ENCODE measurements around the gene FBH1. TPM values are rescaled to one million over a fixed set of nuclear protein-coding genes. Genes with fewer than 3 reads are reported as not detected.

Gene FBH1
- total and polyA plus RNA-seq, 10 of the 15 experiments (the other 5 are each of a cell fraction or from before 2014, with no cell fraction given) = 6.1 to 67.6 (median 47.2) TPM

GRCh38 chr10:5985029-5985428 lies 95.0 kb downstream of the FBH1 start:
- Histone ChIP-seq H2AFZ (ENCODE audit: control insufficient read depth, low read depth, low read length) (no peak overlapping the region), H3K27ac (ENCODE audit: control insufficient read depth, insufficient read depth) (no peak overlapping the region), H3K36me3 (ENCODE audit: control insufficient read depth in 2 of 2, insufficient read depth in 2 of 2, low read length in 1 of 2) (no peaks in the 10 kb centered on the region), H3K79me2 (ENCODE audit: control insufficient read depth, insufficient read depth, low read length) (no peaks in the 10 kb centered on the region), H3K4me1 (ENCODE audit: control insufficient read depth, insufficient read depth, low read length) (no peaks in the 10 kb centered on the region), H3K27me3 (replicated peaks in 1 of 2; ENCODE audit: control insufficient read depth in 2 of 2, insufficient read depth in 2 of 2, low read length in 1 of 2) (no peaks in the 10 kb centered on the region; a peak in 1 of 4 replicates), H3K4me3 (no peak overlapping the region), H3K9ac (ENCODE audit: control insufficient read depth, insufficient read depth, low read length) (no peak overlapping the region), H4K20me1 (ENCODE audit: control insufficient read depth, insufficient read depth) (no peaks in the 10 kb centered on the region), H3K4me2 (ENCODE audit: control insufficient read depth, insufficient read depth) (no peak overlapping the region), H3K9me3 (replicated peaks; ENCODE audit: control insufficient read depth, insufficient read depth, low read length) (no peaks in the 10 kb centered on the region; the same call in 2 of the 3 replicates)
- CTCF ChIA-PET = interaction anchor here (0.6 to 1.1 kb wide), 2 partner anchors 68 to 102 kb away, joined by 4 read pairs; no protein-coding TSS in a partner anchor
- TF ChIP-seq GABPA (IDR thresholded peaks at IDR 0.05; ENCODE audit: low read depth) (no peak), HDAC6 (IDR thresholded peaks at IDR 0.05; ENCODE audit: unreplicated experiment) (no peak), SREBF2 (IDR thresholded peaks at IDR 0.05; ENCODE audit: low read length) (no peak), RB1 (IDR thresholded peaks at IDR 0.05; ENCODE audit: borderline replicate concordance) (no peak), NR2F1 (conservative IDR thresholded peaks at IDR 0.05) (no peak), MEF2A (IDR thresholded peaks at IDR 0.05; ENCODE audit: insufficient read depth, low read depth, low read length) (no peak), JUND (IDR thresholded peaks at IDR 0.05; ENCODE audit: low read depth, low read length) (no peak), MLLT1 (IDR thresholded peaks at IDR 0.05) (no peak)
- intact Hi-C loops (cut with micrococcal nuclease; ENCODE audit: unreplicated experiment) (no loop called here), in situ Hi-C loops (cut with MboI) (no loop called here)
- 65% methylated on average over 5 of the region's 5 CpGs for WGBS (ENCODE audit: insufficient coverage, insufficient replicate concordance, low lambda C conversion rate, missing lambda C conversion rate)
- DNase-seq (ENCODE audit: low read depth, low spot score) (no peak), ATAC-seq (no peak), FAIRE-seq (no peak)
- RAD21 ChIA-PET (ENCODE audit: unreplicated experiment) = no interaction called here
- BruUV-seq (replicated peaks) = no TSS peak
- POLR2A ChIA-PET = interaction anchor here (0.9 kb wide), 1 partner anchor 9 kb away, joined by 3 read pairs; no protein-coding TSS in a partner anchor
- SMC1A ChIA-PET (ENCODE audit: uncharacterized antibody, unreplicated experiment) = no interaction called here

Other genes with a start within 250 kb of the FBH1 start
- gene ASB13, start 223.6 kb upstream of the FBH1 start, total RNA-seq (2014; rRNA removed) = 0.06 and 0.16 TPM in 2 replicates
- gene ASB13, start 223.6 kb upstream of the FBH1 start, total RNA-seq (2014; rRNA removed; fragmentation: Illumina TruSeq; extraction: Trizol) = 0.23 and 0.36 TPM in 2 replicates
- gene ASB13, start 223.6 kb upstream of the FBH1 start, total RNA-seq (2021) = 0.59 and 0.90 TPM in 2 replicates
- 0.03 TPM in 1 of 2 replicates, not detected in the other for gene ASB13, start 223.6 kb upstream of the FBH1 start, polyA plus RNA-seq (2011; rRNA removed)
- gene ASB13, start 223.6 kb upstream of the FBH1 start, polyA plus RNA-seq (2014; fragmentation: Illumina TruSeq; extraction: Trizol) = 0.13 TPM in 1 of 2 replicates, not detected in the other
- under 1 TPM in 1 of 2 experiments, not detected in 1; 0.02 TPM for gene ASB13, start 223.6 kb upstream of the FBH1 start, polyA plus RNA-seq (2014; fragmentation: Nextera tagmentation; extraction: Ambion mirVana)
- gene ASB13, start 223.6 kb upstream of the FBH1 start, polyA plus RNA-seq (2014; rRNA removed) = 0.08 and 0.30 TPM in 2 replicates
- gene ASB13, start 223.6 kb upstream of the FBH1 start, polyA plus RNA-seq (2016; fragmentation: Nextera tagmentation; extraction: Ambion mirVana) = under 1 TPM; 0.05 to 0.19 TPM
- 35.8 and 43.4 TPM in 2 replicates for gene TASOR2, start 205.4 kb upstream of the FBH1 start, total RNA-seq (2014; rRNA removed)
- 52.0 and 54.7 TPM in 2 replicates for gene TASOR2, start 205.4 kb upstream of the FBH1 start, total RNA-seq (2014; rRNA removed; fragmentation: Illumina TruSeq; extraction: Trizol)
- 49.4 and 49.5 TPM in 2 replicates for gene TASOR2, start 205.4 kb upstream of the FBH1 start, total RNA-seq (2021)
- gene TASOR2, start 205.4 kb upstream of the FBH1 start, polyA plus RNA-seq (2011; rRNA removed) = 32.2 and 46.8 TPM in 2 replicates
- gene TASOR2, start 205.4 kb upstream of the FBH1 start, polyA plus RNA-seq (2014; fragmentation: Illumina TruSeq; extraction: Trizol) = 34.9 and 52.1 TPM in 2 replicates
- gene TASOR2, start 205.4 kb upstream of the FBH1 start, polyA plus RNA-seq (2014; fragmentation: Nextera tagmentation; extraction: Ambion mirVana) = 10 to 100 TPM in 1 of 2 experiments, 1 to 10 TPM in 1; 8.2 to 10.6 TPM
- 23.3 and 29.8 TPM in 2 replicates for gene TASOR2, start 205.4 kb upstream of the FBH1 start, polyA plus RNA-seq (2014; rRNA removed)
- gene TASOR2, start 205.4 kb upstream of the FBH1 start, polyA plus RNA-seq (2016; fragmentation: Nextera tagmentation; extraction: Ambion mirVana) = 10 to 100 TPM; 19.8 to 21.3 TPM
- 376 and 409 TPM in 2 replicates for gene GDI2, start 76.8 kb upstream of the FBH1 start, total RNA-seq (2014; rRNA removed)
- gene GDI2, start 76.8 kb upstream of the FBH1 start, total RNA-seq (2014; rRNA removed; fragmentation: Illumina TruSeq; extraction: Trizol) = 384 and 395 TPM in 2 replicates
- 261 and 262 TPM in 2 replicates for gene GDI2, start 76.8 kb upstream of the FBH1 start, total RNA-seq (2021)
- gene GDI2, start 76.8 kb upstream of the FBH1 start, polyA plus RNA-seq (2011; rRNA removed) = 278 and 498 TPM in 2 replicates
- 334 and 406 TPM in 2 replicates for gene GDI2, start 76.8 kb upstream of the FBH1 start, polyA plus RNA-seq (2014; fragmentation: Illumina TruSeq; extraction: Trizol)
- 100 to 1,000 TPM; 264 to 334 TPM for gene GDI2, start 76.8 kb upstream of the FBH1 start, polyA plus RNA-seq (2014; fragmentation: Nextera tagmentation; extraction: Ambion mirVana)
- gene GDI2, start 76.8 kb upstream of the FBH1 start, polyA plus RNA-seq (2014; rRNA removed) = 233 and 268 TPM in 2 replicates
- gene GDI2, start 76.8 kb upstream of the FBH1 start, polyA plus RNA-seq (2016; fragmentation: Nextera tagmentation; extraction: Ambion mirVana) = 100 to 1,000 TPM; 264 to 275 TPM
- gene ANKRD16, start 350 bp upstream of the FBH1 start, total RNA-seq (2014; rRNA removed) = 10.5 and 11.2 TPM in 2 replicates
- 3.5 and 4.6 TPM in 2 replicates for gene ANKRD16, start 350 bp upstream of the FBH1 start, total RNA-seq (2014; rRNA removed; fragmentation: Illumina TruSeq; extraction: Trizol)
- 9.0 and 9.5 TPM in 2 replicates for gene ANKRD16, start 350 bp upstream of the FBH1 start, total RNA-seq (2021)
- gene ANKRD16, start 350 bp upstream of the FBH1 start, polyA plus RNA-seq (2011; rRNA removed) = 8.7 and 13.6 TPM in 2 replicates
- gene ANKRD16, start 350 bp upstream of the FBH1 start, polyA plus RNA-seq (2014; fragmentation: Illumina TruSeq; extraction: Trizol) = 4.3 and 5.2 TPM in 2 replicates
- gene ANKRD16, start 350 bp upstream of the FBH1 start, polyA plus RNA-seq (2014; fragmentation: Nextera tagmentation; extraction: Ambion mirVana) = 1 to 10 TPM; 1.4 to 2.9 TPM
- gene ANKRD16, start 350 bp upstream of the FBH1 start, polyA plus RNA-seq (2014; rRNA removed) = 7.9 and 9.3 TPM in 2 replicates
- 1 to 10 TPM in 1 of 2 experiments, under 1 TPM in 1; 0.57 to 4.2 TPM for gene ANKRD16, start 350 bp upstream of the FBH1 start, polyA plus RNA-seq (2016; fragmentation: Nextera tagmentation; extraction: Ambion mirVana)
- 14.7 and 15.2 TPM in 2 replicates for gene IL15RA, start 87.3 kb downstream of the FBH1 start, total RNA-seq (2014; rRNA removed)
- gene IL15RA, start 87.3 kb downstream of the FBH1 start, total RNA-seq (2014; rRNA removed; fragmentation: Illumina TruSeq; extraction: Trizol) = 6.5 and 7.7 TPM in 2 replicates
- 9.9 and 12.1 TPM in 2 replicates for gene IL15RA, start 87.3 kb downstream of the FBH1 start, total RNA-seq (2021)
- gene IL15RA, start 87.3 kb downstream of the FBH1 start, polyA plus RNA-seq (2011; rRNA removed) = 6.5 and 12.0 TPM in 2 replicates
- 7.8 and 9.8 TPM in 2 replicates for gene IL15RA, start 87.3 kb downstream of the FBH1 start, polyA plus RNA-seq (2014; fragmentation: Illumina TruSeq; extraction: Trizol)
- gene IL15RA, start 87.3 kb downstream of the FBH1 start, polyA plus RNA-seq (2014; fragmentation: Nextera tagmentation; extraction: Ambion mirVana) = 1 to 10 TPM; 2.0 to 4.2 TPM
- gene IL15RA, start 87.3 kb downstream of the FBH1 start, polyA plus RNA-seq (2014; rRNA removed) = 13.3 and 14.8 TPM in 2 replicates
- gene IL15RA, start 87.3 kb downstream of the FBH1 start, polyA plus RNA-seq (2016; fragmentation: Nextera tagmentation; extraction: Ambion mirVana) = 10 to 100 TPM; 13.8 to 14.6 TPM
- 3.4 and 4.0 TPM in 2 replicates for gene IL2RA, start 172.1 kb downstream of the FBH1 start, total RNA-seq (2014; rRNA removed)
- 5.0 and 5.3 TPM in 2 replicates for gene IL2RA, start 172.1 kb downstream of the FBH1 start, total RNA-seq (2014; rRNA removed; fragmentation: Illumina TruSeq; extraction: Trizol)
- 5.0 and 5.3 TPM in 2 replicates for gene IL2RA, start 172.1 kb downstream of the FBH1 start, total RNA-seq (2021)
- 2.2 and 2.4 TPM in 2 replicates for gene IL2RA, start 172.1 kb downstream of the FBH1 start, polyA plus RNA-seq (2011; rRNA removed)
- gene IL2RA, start 172.1 kb downstream of the FBH1 start, polyA plus RNA-seq (2014; fragmentation: Illumina TruSeq; extraction: Trizol) = 5.6 and 6.0 TPM in 2 replicates
- gene IL2RA, start 172.1 kb downstream of the FBH1 start, polyA plus RNA-seq (2014; fragmentation: Nextera tagmentation; extraction: Ambion mirVana) = 1 to 10 TPM; 3.3 to 5.1 TPM
- 3.4 and 3.9 TPM in 2 replicates for gene IL2RA, start 172.1 kb downstream of the FBH1 start, polyA plus RNA-seq (2014; rRNA removed)
- 1 to 10 TPM; 4.8 to 5.7 TPM for gene IL2RA, start 172.1 kb downstream of the FBH1 start, polyA plus RNA-seq (2016; fragmentation: Nextera tagmentation; extraction: Ambion mirVana)
- 38.3 and 49.0 TPM in 2 replicates for gene RBM17, start 198.8 kb downstream of the FBH1 start, total RNA-seq (2014; rRNA removed)
- gene RBM17, start 198.8 kb downstream of the FBH1 start, total RNA-seq (2014; rRNA removed; fragmentation: Illumina TruSeq; extraction: Trizol) = 85.7 and 94.1 TPM in 2 replicates
- 101 and 106 TPM in 2 replicates for gene RBM17, start 198.8 kb downstream of the FBH1 start, total RNA-seq (2021)
- 64.5 and 65.3 TPM in 2 replicates for gene RBM17, start 198.8 kb downstream of the FBH1 start, polyA plus RNA-seq (2011; rRNA removed)
- 156 and 160 TPM in 2 replicates for gene RBM17, start 198.8 kb downstream of the FBH1 start, polyA plus RNA-seq (2014; fragmentation: Illumina TruSeq; extraction: Trizol)
- 10 to 100 TPM; 28.4 to 45.0 TPM for gene RBM17, start 198.8 kb downstream of the FBH1 start, polyA plus RNA-seq (2014; fragmentation: Nextera tagmentation; extraction: Ambion mirVana)
- gene RBM17, start 198.8 kb downstream of the FBH1 start, polyA plus RNA-seq (2014; rRNA removed) = 79.9 and 82.1 TPM in 2 replicates
- 100 to 1,000 TPM; 177 to 181 TPM for gene RBM17, start 198.8 kb downstream of the FBH1 start, polyA plus RNA-seq (2016; fragmentation: Nextera tagmentation; extraction: Ambion mirVana)

Measured in GM12878 (cell line).